ENCODE data around the gene COMMD3. TPM values are rescaled to one million over a fixed set of nuclear protein-coding genes. Genes with fewer than 3 reads are reported as not detected.
A peak's percentile ranks its signal among the peaks of the same experiment; 100 is the strongest.

Gene COMMD3
- total and polyA plus RNA-seq, 7 experiments from 2014 or later: 33.9 to 83.7 (median 57.2) TPM

GRCh38 chr10:22364407-22365140 is 48.4 kb downstream of the COMMD3 start:
- H3K4me1 ChIP-seq (ENCODE audit: control insufficient read depth in 2 of 2, insufficient read depth in 2 of 2, low read length in 2 of 2): no peaks in the 10 kb centered on the region
- ChIA-PET POLR2A (interaction anchor here (1.0 to 1.4 kb wide), 2 partner anchors 12 to 72 kb away, joined by 3 to 5 read pairs; no protein-coding TSS in a partner anchor), CTCF (no interaction called here)
- no peak overlapping the region for H3K4me3 Mint-ChIP-seq
- H3K9me3 ChIP-seq (ENCODE audit: control insufficient read depth in 2 of 3, low read length in 3 of 3): no peaks in the 10 kb centered on the region
- ATAC-seq (no peak), DNase-seq (no peak)
- no peak overlapping the region for H3K27ac Mint-ChIP-seq
- intact Hi-C loops (cut with micrococcal nuclease): no loop called here
- peaks cover 0 to 13% (median 5%) of the 10 kb centered on the region in 5 donors for H3K27me3 Mint-ChIP-seq
- H3K27ac ChIP-seq (ENCODE audit: low read depth, low read length): no peak overlapping the region
- peaks cover 0 to 5% (median 0%) of the 10 kb centered on the region in 11 donors for H3K9me3 Mint-ChIP-seq
- H3K36me3 Mint-ChIP-seq: peaks cover 0 to 1% (median 0%) of the 10 kb centered on the region in 5 donors
- no peaks in the 10 kb centered on the region for H3K27me3 ChIP-seq (ENCODE audit: control insufficient read depth in 2 of 2, insufficient read depth in 2 of 2, low read length in 2 of 2)
- no peaks in the 10 kb centered on the region for H3K36me3 ChIP-seq (ENCODE audit: control insufficient read depth in 2 of 3, insufficient read depth in 3 of 3, low read length in 3 of 3)
- H3K4me1 Mint-ChIP-seq: peaks cover 0 to 27% (median 0%) of the 10 kb centered on the region in 7 donors
- no peak overlapping the region for H3K4me3 ChIP-seq (ENCODE audit: low read length)

- Histone ChIP-seq H3K27ac (ENCODE audit: low read depth, low read length) (no peak overlapping the region), H3K9me3 (ENCODE audit: control insufficient read depth in 2 of 3, low read length in 3 of 3) (no peaks in the 10 kb centered on the region), H3K36me3 (ENCODE audit: control insufficient read depth in 2 of 3, insufficient read depth in 3 of 3, low read length in 3 of 3) (no peaks in the 10 kb centered on the region), H3K4me1 (ENCODE audit: control insufficient read depth in 2 of 2, insufficient read depth in 2 of 2, low read length in 2 of 2) (no peaks in the 10 kb centered on the region), H3K27me3 (ENCODE audit: control insufficient read depth in 2 of 2, insufficient read depth in 2 of 2, low read length in 2 of 2) (no peaks in the 10 kb centered on the region), H3K4me3 (ENCODE audit: low read length) (no peak overlapping the region)
- intact Hi-C loops (cut with micrococcal nuclease): no loop called here
- Mint-ChIP-seq H3K27me3 (peaks cover 0 to 13% (median 1%) of the 10 kb centered on the region in 5 donors), H3K36me3 (peaks cover 0 to 1% (median 0%) of the 10 kb centered on the region in 5 donors), H3K9me3 (peaks cover 0 to 5% (median 0%) of the 10 kb centered on the region in 11 donors), H3K27ac (no peak overlapping the region), H3K4me3 (no peak overlapping the region), H3K4me1 (peaks cover 0 to 31% (median 3%) of the 10 kb centered on the region in 7 donors)
- DNase-seq (no peak), ATAC-seq (peak; percentile 36)
- POLR2A ChIA-PET: interaction anchor here (0.6 to 1.4 kb wide), 3 partner anchors 12 to 112 kb away, joined by 3 to 5 read pairs (median 3); no protein-coding TSS in a partner anchor
- CTCF ChIA-PET: interaction anchor here (0.6 kb wide), 1 partner anchor 1207 kb away, joined by 3 read pairs; no protein-coding TSS in a partner anchor
These were observed 49.0 kb downstream of the COMMD3 start for GRCh38 chr10:22365233-22365632.

- Mint-ChIP-seq H3K9me3 (peaks cover 0 to 5% (median 0%) of the 10 kb centered on the region in 11 donors), H3K36me3 (peaks cover 0 to 1% (median 0%) of the 10 kb centered on the region in 5 donors), H3K27me3 (peaks cover 0 to 13% (median 0%) of the 10 kb centered on the region in 5 donors), H3K4me3 (no peak overlapping the region), H3K4me1 (peaks cover 0 to 32% (median 7%) of the 10 kb centered on the region in 7 donors), H3K27ac (no peak overlapping the region)
- ATAC-seq: no peak
- Histone ChIP-seq H3K27ac (ENCODE audit: low read depth, low read length) (no peak overlapping the region), H3K9me3 (ENCODE audit: control insufficient read depth in 2 of 3, low read length in 3 of 3) (no peaks in the 10 kb centered on the region), H3K4me3 (ENCODE audit: low read length) (no peak overlapping the region), H3K36me3 (ENCODE audit: control insufficient read depth in 2 of 3, insufficient read depth in 3 of 3, low read length in 3 of 3) (no peaks in the 10 kb centered on the region), H3K27me3 (ENCODE audit: control insufficient read depth in 2 of 2, insufficient read depth in 2 of 2, low read length in 2 of 2) (no peaks in the 10 kb centered on the region), H3K4me1 (ENCODE audit: control insufficient read depth in 2 of 2, insufficient read depth in 2 of 2, low read length in 2 of 2) (no peaks in the 10 kb centered on the region)
- intact Hi-C loops (cut with micrococcal nuclease): no loop called here
- CTCF ChIA-PET: interaction anchor here (0.6 kb wide), 1 partner anchor 1207 kb away, joined by 3 read pairs; no protein-coding TSS in a partner anchor
- DNase-seq: no peak
- POLR2A ChIA-PET: interaction anchor here (0.6 to 1.4 kb wide), 3 partner anchors 11 to 112 kb away, joined by 3 to 5 read pairs (median 3); no protein-coding TSS in a partner anchor
These were observed 49.7 kb downstream of the COMMD3 start for GRCh38 chr10:22365644-22366434.

GRCh38 chr10:22366435-22366703 is 50.2 kb downstream of the COMMD3 start:
- ChIA-PET CTCF (no interaction called here), POLR2A (no interaction called here)
- Mint-ChIP-seq H3K27ac (no peak overlapping the region), H3K4me1 (peaks cover 0 to 32% (median 7%) of the 10 kb centered on the region in 7 donors), H3K27me3 (peaks cover 0 to 13% (median 0%) of the 10 kb centered on the region in 5 donors), H3K4me3 (no peak overlapping the region), H3K9me3 (peaks cover 0 to 5% (median 0%) of the 10 kb centered on the region in 11 donors), H3K36me3 (peaks cover 0 to 1% (median 0%) of the 10 kb centered on the region in 5 donors)
- no peaks in the 10 kb centered on the region for H3K27me3 ChIP-seq (ENCODE audit: control insufficient read depth in 2 of 2, insufficient read depth in 2 of 2, low read length in 2 of 2)
- no peak overlapping the region for H3K27ac ChIP-seq (ENCODE audit: low read depth, low read length)
- H3K4me1 ChIP-seq (ENCODE audit: control insufficient read depth in 2 of 2, insufficient read depth in 2 of 2, low read length in 2 of 2): no peaks in the 10 kb centered on the region
- no peak for ATAC-seq
- H3K36me3 ChIP-seq (ENCODE audit: control insufficient read depth in 2 of 3, insufficient read depth in 3 of 3, low read length in 3 of 3): no peaks in the 10 kb centered on the region
- no peak for DNase-seq
- H3K4me3 ChIP-seq (ENCODE audit: low read length): no peak overlapping the region
- intact Hi-C loops (cut with micrococcal nuclease): no loop called here
- H3K9me3 ChIP-seq (ENCODE audit: control insufficient read depth in 2 of 3, low read length in 3 of 3): no peaks in the 10 kb centered on the region

- peak overlapping the region in 1 of 9 donors; percentile 26 for H3K27ac Mint-ChIP-seq
- Histone ChIP-seq H3K27me3 (ENCODE audit: control insufficient read depth in 2 of 2, insufficient read depth in 2 of 2, low read length in 2 of 2) (no peaks in the 10 kb centered on the region), H3K9me3 (ENCODE audit: control insufficient read depth in 2 of 3, low read length in 3 of 3) (no peaks in the 10 kb centered on the region), H3K4me1 (ENCODE audit: control insufficient read depth in 2 of 2, insufficient read depth in 2 of 2, low read length in 2 of 2) (no peaks in the 10 kb centered on the region), H3K4me3 (ENCODE audit: low read length) (no peak overlapping the region), H3K27ac (ENCODE audit: low read depth, low read length) (no peak overlapping the region), H3K36me3 (ENCODE audit: control insufficient read depth in 2 of 3, insufficient read depth in 3 of 3, low read length in 3 of 3) (no peaks in the 10 kb centered on the region)
- peaks cover 0 to 5% (median 0%) of the 10 kb centered on the region in 11 donors for H3K9me3 Mint-ChIP-seq
- ChIA-PET CTCF (no interaction called here), POLR2A (no interaction called here)
- H3K36me3 Mint-ChIP-seq: peaks cover 0 to 1% (median 0%) of the 10 kb centered on the region in 5 donors
- ATAC-seq (no peak), DNase-seq (no peak)
- peaks cover 0 to 32% (median 7%) of the 10 kb centered on the region in 7 donors for H3K4me1 Mint-ChIP-seq
- H3K27me3 Mint-ChIP-seq: peaks cover 0 to 13% (median 0%) of the 10 kb centered on the region in 5 donors
- peak overlapping the region in 1 of 10 donors; percentile 10 for H3K4me3 Mint-ChIP-seq
- intact Hi-C loops (cut with micrococcal nuclease): no loop called here
These were observed 50.6 kb downstream of the COMMD3 start for GRCh38 chr10:22366771-22367170.

GRCh38 chr10:22367471-22367870 is 51.3 kb downstream of the COMMD3 start:
- no peaks in the 10 kb centered on the region for H3K36me3 ChIP-seq (ENCODE audit: control insufficient read depth in 2 of 3, insufficient read depth in 3 of 3, low read length in 3 of 3)
- Mint-ChIP-seq H3K4me3 (peak overlapping the region in 1 of 10 donors; percentile 56), H3K9me3 (peaks cover 0 to 5% (median 0%) of the 10 kb centered on the region in 11 donors), H3K4me1 (peaks cover 0 to 32% (median 7%) of the 10 kb centered on the region in 7 donors), H3K36me3 (peaks cover 0 to 1% (median 0%) of the 10 kb centered on the region in 5 donors), H3K27ac (peak overlapping the region in 1 of 9 donors; percentile 73), H3K27me3 (peaks cover 0 to 9% (median 0%) of the 10 kb centered on the region in 5 donors)
- no peaks in the 10 kb centered on the region for H3K9me3 ChIP-seq (ENCODE audit: control insufficient read depth in 2 of 3, low read length in 3 of 3)
- intact Hi-C loops (cut with micrococcal nuclease): no loop called here
- no peak for DNase-seq
- H3K27me3 ChIP-seq (ENCODE audit: control insufficient read depth in 2 of 2, insufficient read depth in 2 of 2, low read length in 2 of 2): no peaks in the 10 kb centered on the region
- no peak for ATAC-seq
- POLR2A ChIA-PET: no interaction called here
- H3K27ac ChIP-seq (ENCODE audit: low read depth, low read length): no peak overlapping the region
- H3K4me3 ChIP-seq (ENCODE audit: low read length): no peak overlapping the region
- H3K4me1 ChIP-seq (ENCODE audit: control insufficient read depth in 2 of 2, insufficient read depth in 2 of 2, low read length in 2 of 2): no peaks in the 10 kb centered on the region
- CTCF ChIA-PET: no interaction called here
